ENCODE measurements around the gene SLC25A18.

- TF ChIP-seq CTCF (IDR thresholded peaks at IDR 0.05), result no peak
- no peak for TF ChIP-seq POLR2A (IDR thresholded peaks at IDR 0.05)
- peak; percentile 42 to 82 (median 46) for TF ChIP-seq POLR2AphosphoS5 (IDR thresholded peaks at IDR 0.05)
- peak; percentile 87 for TF ChIP-seq EP300 (IDR thresholded peaks at IDR 0.05)
These were observed 666 bp downstream of the SLC25A18 start for GRCh38 chr22:17563936-17564391.

Measured in stomach (tissue), 4 donors.